Smooth muscle cell (in vitro differentiated cells): ENCODE results near the gene SLC38A1. TPM values are rescaled to one million over a fixed set of nuclear protein-coding genes. Genes with fewer than 3 reads are reported as not detected.

Experiments
- DNase-seq: peaks from one replicate; lab custom pipeline; 2025; ENCODE audit not compliant: unreplicated experiment; lab: John Stamatoyannopoulos, UW
- H2AFZ ChIP-seq: fragments of 200-600 bp; sonication (generic); 2 replicates; pipeline ENCODE4 v1.6.0; 2016; ENCODE audit warnings: antibody characterized with exemption, low read depth, mild to moderate bottlenecking
- H3F3A ChIP-seq: fragments of 200-600 bp; sonication (generic); 2 replicates; pipeline ENCODE4 v1.6.0; 2017; ENCODE audit warnings: antibody characterized with exemption, low read depth
- H3K27ac ChIP-seq: fragments of 200-600 bp; sonication (generic); 2 replicates; pipeline ENCODE4 v1.5.1; 2016; ENCODE audit warnings: low read depth, mild to moderate bottlenecking
- H3K27me3 ChIP-seq: fragments of 200-600 bp; sonication (generic); 2 replicates; pipeline ENCODE4 v1.6.1; 2016; ENCODE audit warnings: low read depth, mild to moderate bottlenecking
- H3K36me3 ChIP-seq: fragments of 200-600 bp; sonication (generic); 2 replicates; pipeline ENCODE4 v1.5.1; 2016; ENCODE audit warnings: low read depth
- H3K4me1 ChIP-seq: fragments of 200-600 bp; sonication (generic); 2 replicates; pipeline ENCODE4 v1.5.1; 2016; ENCODE audit warnings: low read depth
- H3K4me2 ChIP-seq: fragments of 200-600 bp; sonication (generic); 2 replicates; pipeline ENCODE4 v1.6.0; 2016; ENCODE audit warnings: mild to moderate bottlenecking
- H3K4me3 ChIP-seq: fragments of 200-600 bp; sonication (generic); 2 replicates; pipeline ENCODE4 v1.5.1; 2016; ENCODE audit warnings: mild to moderate bottlenecking
- H3K79me2 ChIP-seq: fragments of 200-600 bp; sonication (generic); 2 replicates; pipeline ENCODE4 v1.6.0; 2016; ENCODE audit warnings: low read depth, mild to moderate bottlenecking
- H3K9ac ChIP-seq: fragments of 200-600 bp; sonication (generic); 2 replicates; pipeline ENCODE4 v1.6.0; 2016; ENCODE audit warnings: low read depth
- H3K9me3 ChIP-seq: fragments of 200-600 bp; sonication (generic); replicated peaks from 2 replicates; pipeline ENCODE4 v1.5.1; 2016; ENCODE audit warnings: low read depth
- H4K20me1 ChIP-seq: fragments of 200-600 bp; sonication (generic); 2 replicates; pipeline ENCODE4 v1.6.0; 2016; ENCODE audit warnings: low read depth
- WGBS: methylation state at CpG from one replicate; pipeline ENCODE4 v1.1.7; 2016; ENCODE audit warnings: low lambda C conversion rate; 5-methylcytosine and 5-hydroxymethylcytosine counted together
- polyA plus RNA-seq: library from polyadenylated mRNA; unstranded; fragments of >200 nt; fragmentation: Nextera tagmentation; extraction: Ambion mirVana; gene quantifications from 2 replicates; pipeline ENCODE4 v1.2.1, GENCODE V29; 2016
- total RNA-seq: library from RNA; depleted of rRNA; stranded (reverse); fragments of >200 nt; gene quantifications from 2 replicates; pipeline ENCODE4 v1.2.3, GENCODE V29; 2014
- TF ChIP-seq, protein P1 (sequence below): fragments of 200-600 bp; sonication (generic); IDR thresholded peaks from 2 replicates; pipeline ENCODE4 v1.5.1; 2017; ENCODE audit warnings: borderline replicate concordance, mild to moderate bottlenecking, antibody characterized with exemption; ENCODE audit not compliant: insufficient read depth, poor library complexity, severe bottlenecking

SLC38A1 gene
- total and polyA plus RNA-seq, 2 experiments from 2014 or later: 23.5 to 85.8 TPM

DNA sequence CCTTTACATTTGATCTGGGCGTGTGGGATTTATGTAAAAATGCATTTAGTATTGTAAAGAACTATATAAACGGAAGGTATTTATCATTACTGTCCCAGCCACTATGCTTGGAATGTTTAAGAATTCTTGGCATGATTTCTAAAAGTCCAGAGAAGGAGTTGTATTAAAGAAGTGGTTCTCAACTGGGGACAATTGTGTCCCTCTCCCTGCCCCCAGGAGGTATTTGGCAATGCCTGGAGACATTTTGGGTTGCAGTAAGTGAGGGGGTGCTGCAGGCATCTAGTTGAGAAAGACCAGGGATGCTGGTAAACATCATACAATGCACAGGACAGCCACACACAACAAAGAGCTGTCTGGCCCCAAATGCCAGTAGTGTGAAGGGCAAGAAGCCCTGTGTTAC lies 7.2 kb downstream of the SLC38A1 start:
- 46% methylated on average over 2 of the region's 2 CpGs for WGBS
- H3K4me1 ChIP-seq: peaks cover 63% of the 10 kb centered on the region

DNA sequence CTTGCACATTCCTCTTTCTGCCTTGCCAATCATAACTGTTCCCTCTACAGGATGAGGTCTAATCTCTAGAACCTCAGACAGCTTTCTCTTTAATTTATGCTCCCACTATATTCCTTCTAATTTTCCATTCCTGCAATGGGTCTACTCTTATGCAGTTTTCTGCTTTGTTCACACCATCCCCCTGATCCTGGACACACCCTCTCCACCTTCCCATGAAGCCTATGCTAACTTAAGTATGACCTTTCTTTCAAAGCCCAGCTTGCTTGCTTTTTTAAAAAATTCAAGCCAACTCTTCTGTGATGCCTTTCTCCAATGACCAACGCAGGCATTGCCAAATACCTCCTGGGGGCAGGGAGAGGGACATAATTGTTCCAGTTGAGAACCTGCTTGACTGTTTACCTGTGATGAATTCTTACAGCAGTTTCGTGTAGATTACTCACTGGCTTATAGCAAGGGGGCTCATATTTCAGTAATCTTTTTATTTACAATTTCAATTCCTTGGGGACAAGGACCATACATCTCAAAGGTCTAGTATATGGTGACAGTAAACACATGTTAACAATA lies 7.8 kb downstream of the SLC38A1 start:
- H3K9me3 ChIP-seq: no peaks in the 10 kb centered on the region
- no peak for DNase-seq
- peak overlapping the region; percentile 41 for H3K9ac ChIP-seq
- H3K27ac ChIP-seq: peak overlapping the region; percentile 91
- peaks cover 98% of the 10 kb centered on the region for H3K79me2 ChIP-seq
- H3K4me2 ChIP-seq: peak overlapping the region; percentile 55
- H4K20me1 ChIP-seq: peaks cover 48% of the 10 kb centered on the region
- H3K4me1 ChIP-seq: peaks cover 57% of the 10 kb centered on the region
- 41% methylated on average over 2 of the region's 2 CpGs for WGBS
- TF ChIP-seq, protein P1, sequence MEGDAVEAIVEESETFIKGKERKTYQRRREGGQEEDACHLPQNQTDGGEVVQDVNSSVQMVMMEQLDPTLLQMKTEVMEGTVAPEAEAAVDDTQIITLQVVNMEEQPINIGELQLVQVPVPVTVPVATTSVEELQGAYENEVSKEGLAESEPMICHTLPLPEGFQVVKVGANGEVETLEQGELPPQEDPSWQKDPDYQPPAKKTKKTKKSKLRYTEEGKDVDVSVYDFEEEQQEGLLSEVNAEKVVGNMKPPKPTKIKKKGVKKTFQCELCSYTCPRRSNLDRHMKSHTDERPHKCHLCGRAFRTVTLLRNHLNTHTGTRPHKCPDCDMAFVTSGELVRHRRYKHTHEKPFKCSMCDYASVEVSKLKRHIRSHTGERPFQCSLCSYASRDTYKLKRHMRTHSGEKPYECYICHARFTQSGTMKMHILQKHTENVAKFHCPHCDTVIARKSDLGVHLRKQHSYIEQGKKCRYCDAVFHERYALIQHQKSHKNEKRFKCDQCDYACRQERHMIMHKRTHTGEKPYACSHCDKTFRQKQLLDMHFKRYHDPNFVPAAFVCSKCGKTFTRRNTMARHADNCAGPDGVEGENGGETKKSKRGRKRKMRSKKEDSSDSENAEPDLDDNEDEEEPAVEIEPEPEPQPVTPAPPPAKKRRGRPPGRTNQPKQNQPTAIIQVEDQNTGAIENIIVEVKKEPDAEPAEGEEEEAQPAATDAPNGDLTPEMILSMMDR: no peak
- H3K27me3 ChIP-seq: no peaks in the 10 kb centered on the region
- no peaks in the 10 kb centered on the region for H3K36me3 ChIP-seq
- H3F3A ChIP-seq: peaks cover 11% of the 10 kb centered on the region
- no peak overlapping the region for H2AFZ ChIP-seq
- H3K4me3 ChIP-seq: no peak overlapping the region

More for the DNA sequence above, 7.2 kb downstream of the SLC38A1 start:
- TF ChIP-seq, protein P1: no peak
- Histone ChIP-seq H3K9me3 (no peaks in the 10 kb centered on the region), H3K9ac (no peak overlapping the region), H3F3A (peaks cover 11% of the 10 kb centered on the region), H3K27me3 (no peaks in the 10 kb centered on the region), H2AFZ (no peak overlapping the region), H3K27ac (peak overlapping the region; percentile 91), H4K20me1 (peaks cover 51% of the 10 kb centered on the region), H3K4me2 (peak overlapping the region; percentile 55), H3K36me3 (no peaks in the 10 kb centered on the region), H3K79me2 (peaks cover 98% of the 10 kb centered on the region), H3K4me3 (no peak overlapping the region)
- DNase-seq: no peak

DNA sequence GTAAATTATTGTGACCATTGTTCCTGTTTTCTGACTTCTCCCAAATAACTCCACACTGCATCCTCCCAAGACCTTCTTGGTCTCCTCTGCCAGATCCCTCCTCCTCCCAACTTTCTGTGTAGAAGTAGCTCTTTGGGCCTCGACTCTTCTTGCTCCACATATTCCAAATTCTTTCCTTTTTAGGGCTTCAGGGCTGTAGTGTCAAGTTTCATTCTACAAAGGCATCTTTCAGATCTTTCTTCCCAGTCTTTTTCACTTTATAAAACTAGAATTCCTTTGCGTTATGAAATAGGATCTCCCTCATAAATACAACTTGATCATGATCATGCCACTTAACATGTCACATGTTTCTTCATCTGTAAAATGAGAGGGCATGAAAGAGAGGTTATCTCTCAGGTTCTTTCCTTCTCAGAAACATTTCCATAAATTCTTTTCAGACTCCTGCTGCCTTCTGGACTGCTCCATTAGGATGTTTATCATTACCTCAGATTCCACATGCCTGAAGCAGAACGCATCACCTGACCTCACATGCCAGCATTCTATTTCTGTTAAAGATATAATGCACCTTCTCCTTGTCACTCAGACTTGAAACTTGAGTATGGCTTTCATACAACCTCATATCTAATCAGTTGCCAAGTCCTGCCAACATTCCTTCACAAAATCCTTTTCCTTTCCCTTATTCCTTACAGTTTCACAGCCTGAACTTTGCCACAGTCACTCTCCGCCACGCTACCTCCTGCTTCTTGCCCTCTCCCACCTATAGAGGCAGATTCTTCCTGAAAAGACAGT lies 8.5 kb downstream of the SLC38A1 start:
- peak overlapping the region; percentile 55 for H3K4me2 ChIP-seq
- peaks cover 96% of the 10 kb centered on the region for H3K79me2 ChIP-seq
- H2AFZ ChIP-seq: no peak overlapping the region
- no peak for DNase-seq
- WGBS: 37% methylated on average over 5 of the region's 5 CpGs
- H3K9ac ChIP-seq: peak overlapping the region; percentile 41
- peak overlapping the region; percentile 91 for H3K27ac ChIP-seq
- H3K4me1 ChIP-seq: peaks cover 51% of the 10 kb centered on the region
- no peak overlapping the region for H3K4me3 ChIP-seq
- H3K27me3 ChIP-seq: no peaks in the 10 kb centered on the region
- TF ChIP-seq, protein P1: no peak
- H3F3A ChIP-seq: peaks cover 11% of the 10 kb centered on the region
- no peaks in the 10 kb centered on the region for H3K36me3 ChIP-seq
- H3K9me3 ChIP-seq: no peaks in the 10 kb centered on the region
- peaks cover 48% of the 10 kb centered on the region for H4K20me1 ChIP-seq
